ENCODE measurements around the gene ERAP2.
"Not testable (repeated sequence)": the region's sequence is repeated elsewhere in the genome, so short reads cannot be mapped to it uniquely, and the experiment has no call there.

Gene ERAP2

GRCh38 chr5:96931037-96931436 is 54.7 kb downstream of the ERAP2 start:
- not testable (repeated sequence) for H3K4me3 ChIP-seq (ENCODE audit: low read depth, low read length)

DNA sequence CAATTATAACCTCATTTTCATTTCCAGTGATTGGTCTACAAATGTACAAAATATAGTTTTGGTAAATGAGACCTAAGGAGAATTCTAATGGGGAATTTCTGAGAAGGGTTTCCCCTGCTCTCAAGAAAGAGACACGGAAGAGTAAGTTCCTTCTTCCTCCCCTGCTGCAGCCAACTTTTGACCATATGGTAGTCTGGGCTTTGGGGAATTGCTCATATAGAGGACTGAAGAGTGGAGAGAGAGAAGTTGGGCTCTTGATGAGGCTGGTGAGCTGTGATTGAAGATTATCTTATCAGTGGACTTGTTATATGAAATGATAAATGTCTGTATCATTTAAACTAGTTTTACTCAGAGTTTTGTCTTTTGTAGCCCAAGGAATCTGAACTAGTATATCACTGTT is 55.3 kb downstream of the ERAP2 start:
- H3K4me3 ChIP-seq (ENCODE audit: low read depth, low read length), result no peak overlapping the region

DNA sequence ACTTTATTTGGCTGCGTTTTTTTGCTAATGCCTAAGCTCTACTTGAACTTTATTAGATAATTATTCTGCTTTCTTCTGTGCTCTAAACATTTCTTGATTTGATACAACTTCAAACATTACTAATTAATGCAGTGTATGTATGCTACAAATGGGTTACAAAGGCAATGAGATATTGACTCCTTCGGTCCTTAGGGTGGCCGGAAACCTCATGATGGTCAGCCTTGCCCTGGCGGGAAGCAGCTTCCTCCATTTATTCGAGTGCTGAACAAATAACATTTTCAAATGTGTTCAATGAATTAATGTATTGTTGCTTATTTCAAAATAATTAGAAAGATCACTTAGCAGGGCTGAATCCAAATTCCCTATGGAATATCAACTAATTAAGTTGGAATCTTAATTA is 55.7 kb downstream of the ERAP2 start:
- H3K4me3 ChIP-seq (ENCODE audit: low read depth, low read length), result no peak overlapping the region

DNA sequence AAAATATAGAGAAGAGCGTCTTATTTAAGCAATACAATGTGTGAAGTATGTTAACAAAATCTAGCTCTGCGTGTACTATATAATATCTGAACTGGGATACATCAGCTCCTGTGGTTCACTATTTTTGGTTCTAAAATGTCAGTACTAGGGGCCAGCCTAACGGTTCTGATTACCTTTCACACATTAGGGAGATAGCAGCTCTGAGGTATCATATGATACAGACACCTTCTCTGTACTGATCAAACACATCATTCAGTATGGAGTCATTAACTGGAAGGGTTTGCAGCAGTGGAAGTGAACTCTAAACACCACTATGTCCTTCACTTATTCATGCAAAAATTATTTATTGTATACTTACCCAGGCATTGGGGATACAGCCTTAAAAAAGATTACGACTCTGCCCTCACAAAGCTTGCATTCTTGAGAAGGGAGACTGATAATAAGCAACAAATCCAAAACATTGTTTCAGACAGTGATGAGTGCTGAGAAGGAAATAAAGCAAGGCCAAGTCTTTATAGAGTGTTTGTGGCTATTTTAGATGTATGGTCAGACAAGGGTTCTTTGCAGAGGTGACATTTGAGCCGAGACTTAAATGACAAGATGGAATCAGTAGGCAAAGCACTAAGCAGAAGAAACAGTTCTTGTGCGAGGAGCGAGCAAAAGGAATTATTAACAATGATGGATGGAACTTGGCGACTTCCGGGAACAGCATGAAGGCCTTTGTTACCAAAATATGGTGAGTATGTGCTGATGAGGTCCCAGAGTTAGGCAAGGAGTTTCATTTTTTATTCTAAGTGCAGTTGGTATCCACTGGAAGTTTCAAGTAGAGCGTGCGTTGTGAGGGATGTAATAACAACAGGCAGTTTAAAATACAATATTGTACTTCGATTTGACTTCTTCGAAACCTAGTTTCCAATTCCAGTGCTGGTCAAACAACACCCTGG is 57.7 kb downstream of the ERAP2 start:
- H3K4me3 ChIP-seq (ENCODE audit: low read depth, low read length), result peak overlapping the region; percentile 92

DNA sequence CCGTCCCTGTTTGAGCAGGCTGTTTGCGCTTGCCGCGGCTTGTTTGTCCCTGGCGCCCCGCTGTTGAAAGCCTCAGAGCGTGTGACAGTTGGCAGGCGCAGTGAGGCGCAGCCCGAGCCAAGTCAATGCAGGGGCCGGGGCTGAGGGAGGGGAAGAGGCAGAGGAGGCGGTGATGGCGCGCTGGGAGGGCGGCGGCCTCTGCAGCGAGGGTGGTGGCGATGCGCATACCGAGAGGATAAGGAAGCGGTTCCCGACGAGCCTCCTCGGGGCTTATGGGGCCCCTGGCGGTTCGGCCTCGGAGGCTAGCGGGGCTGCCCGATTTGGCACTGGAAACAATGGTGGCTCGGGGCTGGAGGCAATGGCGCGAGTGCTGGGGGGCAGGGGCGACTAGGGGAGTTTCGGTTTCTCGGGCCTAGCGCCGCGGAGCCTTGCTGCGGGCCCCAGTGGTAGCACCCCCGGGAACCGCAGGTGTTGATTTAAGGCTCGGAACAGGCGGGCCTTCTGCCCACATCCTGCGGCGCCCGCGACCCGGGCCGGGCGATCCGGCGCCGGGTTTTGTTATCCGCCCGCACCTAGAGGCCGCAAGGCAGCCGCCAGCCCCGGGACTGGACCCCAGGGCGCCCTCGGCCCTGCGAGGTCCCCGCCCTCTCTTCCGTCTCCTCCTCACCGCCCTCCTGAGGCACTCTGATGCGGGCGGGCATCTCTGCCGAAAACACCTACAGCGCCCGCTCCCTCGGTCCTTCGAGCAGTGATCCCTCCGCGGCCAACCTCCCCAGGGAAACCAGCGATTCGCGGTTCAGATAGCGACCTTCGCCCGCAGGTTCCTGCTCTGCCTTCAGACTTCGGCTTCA is 58.6 kb downstream of the ERAP2 start:
- H3K4me3 ChIP-seq (ENCODE audit: low read depth, low read length), result peak overlapping the region; percentile 92

GRCh38 chr5:96935559-96936430 is 59.5 kb downstream of the ERAP2 start, which contains the start of gene LNPEP:
TSS of gene LNPEP (plus strand) at chr5:96936080. CDS start at chr5:96936156, 76 bp downstream.
- peak within 1 kb of the TSS; percentile 92 for H3K4me3 ChIP-seq (ENCODE audit: low read depth, low read length)

DNA sequence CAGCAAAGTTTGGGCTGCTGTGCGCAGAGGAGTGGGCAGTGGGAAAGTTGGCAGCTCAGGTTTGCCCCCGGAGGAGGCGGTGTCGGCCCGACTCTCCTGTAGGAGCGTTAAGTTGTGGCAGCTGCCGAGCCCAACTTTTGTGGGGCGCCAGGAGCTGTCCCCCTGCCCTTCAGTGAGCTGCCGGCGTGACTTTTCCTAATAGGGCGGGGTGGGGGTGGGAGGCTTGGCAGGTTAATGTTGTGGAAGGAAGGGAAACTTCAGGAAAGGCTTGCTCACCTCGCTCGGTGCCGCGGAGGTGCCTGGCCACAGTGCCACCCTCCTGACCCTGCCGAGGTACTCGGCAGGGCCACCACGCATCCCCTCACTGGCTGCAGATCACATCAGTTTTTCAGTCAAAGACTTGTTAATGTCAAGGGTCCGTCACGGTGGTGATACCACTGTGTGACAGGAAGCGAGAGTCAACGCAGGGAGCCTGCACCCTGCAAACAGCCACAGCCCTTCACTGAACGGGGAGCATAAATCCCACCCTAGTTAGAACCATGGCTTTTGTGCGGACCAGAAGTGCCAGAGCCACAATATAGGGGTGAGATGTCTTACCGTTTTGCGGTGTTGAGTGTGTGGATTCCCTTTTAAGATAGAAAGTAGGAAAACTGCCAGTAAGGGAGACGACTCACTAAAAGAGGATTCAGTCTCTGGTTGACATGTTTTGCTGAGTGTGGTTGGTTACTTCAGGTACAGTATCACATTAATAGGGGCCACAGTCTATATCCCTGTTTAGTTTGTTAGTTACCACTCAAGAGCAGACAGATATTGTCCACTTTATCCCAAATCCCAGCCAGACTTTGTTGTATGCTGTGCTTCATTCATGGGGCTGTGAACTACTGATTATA is 60.4 kb downstream of the ERAP2 start:
- H3K4me3 ChIP-seq (ENCODE audit: low read depth, low read length), result peak overlapping the region; percentile 59

DNA sequence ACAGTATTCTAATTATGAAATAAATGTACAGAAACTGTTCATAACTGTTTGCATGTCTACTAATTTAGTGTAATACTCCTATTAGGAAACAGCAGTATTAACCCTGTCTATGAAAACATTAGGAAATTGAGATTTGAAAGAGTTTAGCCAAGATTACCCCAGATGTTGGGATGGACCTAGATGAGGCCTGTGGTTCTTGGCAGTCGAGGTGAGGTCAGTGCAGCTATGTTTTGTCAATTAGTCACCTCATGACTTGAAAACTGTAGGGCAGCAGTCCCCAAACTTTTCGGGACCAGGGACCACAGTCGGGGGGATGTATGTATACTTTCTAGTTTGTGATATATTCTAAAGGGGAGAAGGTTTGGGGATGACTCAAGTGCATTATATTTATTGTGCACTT is 64.3 kb downstream of the ERAP2 start:
- H3K4me3 ChIP-seq (ENCODE audit: low read depth, low read length), result no peak overlapping the region

GRCh38 chr5:96941140-96941539 is 64.8 kb downstream of the ERAP2 start:
- no peak overlapping the region for H3K4me3 ChIP-seq (ENCODE audit: low read depth, low read length)

DNA sequence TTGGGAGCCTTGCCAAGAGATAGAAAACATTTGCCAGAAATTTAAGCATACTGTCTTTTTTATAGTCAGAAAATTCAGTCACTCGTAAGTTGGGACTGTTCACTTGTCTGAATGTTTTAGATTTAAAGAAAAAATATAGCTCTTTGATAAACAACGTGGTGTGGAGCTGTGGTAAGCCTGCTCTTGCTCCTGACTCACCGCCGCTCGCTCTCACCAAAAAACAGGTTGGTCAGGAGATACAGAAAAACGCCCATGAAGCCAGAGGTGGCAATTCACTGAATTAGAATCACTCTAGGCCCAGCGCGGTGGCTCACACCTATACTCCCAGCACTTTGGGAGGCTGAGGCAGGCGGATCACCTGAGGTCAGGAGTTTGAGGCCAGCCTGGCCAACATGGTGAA is 65.8 kb downstream of the ERAP2 start:
- no peak overlapping the region for H3K4me3 ChIP-seq (ENCODE audit: low read depth, low read length)

DNA sequence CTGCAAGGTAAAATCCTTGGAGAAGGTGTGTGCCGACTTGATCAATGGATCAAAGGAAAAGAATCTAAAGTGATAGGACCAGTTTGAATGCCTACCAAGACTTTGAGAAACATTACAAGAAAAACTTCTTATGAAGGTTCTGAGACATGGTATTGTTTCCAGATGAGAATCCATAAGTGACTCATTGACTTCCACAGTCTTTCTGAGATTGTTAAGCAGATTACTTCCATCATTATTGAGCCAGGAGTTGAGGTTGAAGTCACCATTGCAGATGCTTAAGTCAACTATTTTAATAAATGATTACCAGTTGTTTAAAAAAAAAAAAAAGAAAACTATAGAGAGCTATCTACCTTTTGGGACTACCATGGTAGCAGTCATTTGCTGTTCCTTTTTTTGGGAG is 66.6 kb downstream of the ERAP2 start:
- no peak overlapping the region for H3K4me3 ChIP-seq (ENCODE audit: low read depth, low read length)

- no peak overlapping the region for H3K4me3 ChIP-seq (ENCODE audit: low read depth, low read length)
Measured at GRCh38 chr5:96943799-96944198, 67.5 kb downstream of the ERAP2 start.

- no peak overlapping the region for H3K4me3 ChIP-seq (ENCODE audit: low read depth, low read length)
Measured at GRCh38 chr5:96945144-96945897, 69.0 kb downstream of the ERAP2 start.

DNA sequence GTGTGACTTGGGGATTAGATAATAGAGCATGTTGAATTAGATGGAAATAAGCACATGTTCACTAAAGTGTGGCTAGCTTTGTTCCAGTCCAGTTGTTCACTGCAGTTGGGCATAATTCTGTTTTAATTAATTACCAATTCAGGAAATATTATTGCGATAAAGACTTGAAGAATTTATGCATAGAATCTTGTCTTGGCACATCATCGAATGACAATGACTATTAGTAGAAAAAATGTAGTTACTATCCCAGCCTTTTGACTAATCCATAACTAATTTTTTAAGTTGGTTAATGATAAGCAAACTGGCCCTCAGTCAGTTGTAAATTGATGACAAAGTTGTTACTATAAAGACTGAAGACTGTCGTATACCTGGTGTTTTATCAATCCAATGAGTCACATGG is 70.1 kb downstream of the ERAP2 start:
- H3K4me3 ChIP-seq (ENCODE audit: low read depth, low read length), result no peak overlapping the region

DNA sequence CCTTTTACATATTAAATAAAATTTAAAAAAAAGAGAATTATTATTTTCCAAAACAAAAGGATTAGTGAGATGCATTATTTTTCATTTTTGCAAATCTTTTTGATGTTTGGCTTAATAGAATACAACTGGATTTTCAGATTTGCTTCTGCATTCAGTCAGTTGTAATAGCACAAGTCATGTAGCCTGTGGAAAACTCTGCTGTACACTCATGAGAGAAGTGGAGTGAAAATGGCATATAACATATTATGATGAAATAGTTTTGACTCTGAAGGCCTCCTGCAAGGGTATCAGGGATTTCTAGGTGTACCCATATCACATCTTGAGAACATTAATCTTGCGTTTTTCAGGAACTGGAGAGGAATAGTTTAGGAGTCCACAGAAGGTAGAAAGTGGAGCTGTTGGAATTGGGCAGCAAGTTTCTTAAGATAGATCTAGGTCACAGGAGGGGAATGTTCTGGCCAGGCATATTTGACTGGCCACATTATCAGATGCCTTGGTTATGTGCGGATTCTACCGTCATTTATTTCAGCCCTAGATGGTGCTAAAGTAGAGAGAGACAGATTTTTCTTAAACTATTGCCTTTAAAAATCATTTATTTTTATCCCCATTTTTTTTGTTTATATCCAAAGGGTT is 75.9 kb downstream of the ERAP2 start:
- no peak overlapping the region for H3K4me3 ChIP-seq (ENCODE audit: low read depth, low read length)

GRCh38 chr5:96952974-96953730 is 76.9 kb downstream of the ERAP2 start:
- H3K4me3 ChIP-seq (ENCODE audit: low read depth, low read length), result no peak overlapping the region

DNA sequence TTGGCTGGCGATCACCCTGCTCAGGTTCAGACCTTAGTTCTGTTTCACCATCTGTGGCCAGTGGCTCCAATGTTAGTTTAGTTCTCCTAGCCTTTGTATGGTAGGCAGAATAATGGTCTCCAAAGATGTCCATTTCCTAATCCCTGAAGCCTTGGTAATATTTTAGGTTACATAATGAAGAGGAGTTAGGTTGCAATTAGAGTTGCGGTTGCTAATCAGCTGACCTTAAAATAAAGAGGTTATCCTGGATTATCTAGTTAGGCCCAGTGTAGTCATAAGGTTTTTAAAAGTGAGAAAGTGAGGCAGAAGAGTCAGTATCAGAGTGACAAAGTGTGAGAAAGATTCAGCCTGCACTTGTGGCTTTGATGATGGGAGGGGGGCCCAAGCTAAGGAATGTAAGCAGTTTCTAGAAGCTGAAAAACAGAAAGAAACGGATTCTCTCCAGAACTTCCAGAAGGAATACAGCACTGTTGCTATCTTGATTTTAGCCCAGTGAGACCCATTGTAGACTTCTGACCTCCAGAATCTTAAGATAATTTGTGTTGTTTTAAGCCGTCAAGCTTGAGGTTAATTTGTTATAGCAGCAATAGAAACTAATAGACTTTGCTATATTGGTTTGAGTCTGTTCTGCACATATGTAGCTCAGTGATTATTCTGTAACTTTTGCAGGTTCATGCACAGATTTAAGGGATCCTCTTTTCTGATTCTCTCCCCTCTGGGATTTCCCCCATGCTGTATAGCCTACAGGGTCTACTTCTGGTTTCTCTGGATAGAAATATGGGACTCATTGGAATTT is 81.2 kb downstream of the ERAP2 start:
- H3K4me3 ChIP-seq (ENCODE audit: low read depth, low read length), result no peak overlapping the region
